ENCODE results near the gene SLC26A5. TPM values are rescaled to one million over a fixed set of nuclear protein-coding genes. Genes with fewer than 3 reads are reported as not detected.
"Not testable (repeated sequence)": the region's sequence is repeated elsewhere in the genome, so short reads cannot be mapped to it uniquely, and the experiment has no call there.

The SLC26A5 gene
- total and polyA plus RNA-seq, 12 donors: not detected

GRCh38 chr7:103413407-103413806, 32.6 kb downstream of the SLC26A5 start:
- no peak for ATAC-seq
- no peaks in the 10 kb centered on the region for H3K4me1 ChIP-seq
- intact Hi-C loops (cut with DNase I): no loop called here
- DNase-seq: no peak
- H3K36me3 ChIP-seq: no peaks in the 10 kb centered on the region
- 64 to 69% methylated on average over 5 of the region's 5 CpGs for WGBS, 2 donors
- H3K27me3 ChIP-seq: peaks cover 0 to 13% (median 8%) of the 10 kb centered on the region in 7 donors
- no peak overlapping the region for H3K4me3 ChIP-seq
- TF ChIP-seq CTCF (IDR thresholded peaks at IDR 0.05): no peak
- no peak overlapping the region for H3K27ac ChIP-seq
- no peaks in the 10 kb centered on the region for H3K9me3 ChIP-seq

- intact Hi-C loops (cut with DNase I): no loop called here
- Histone ChIP-seq H3K27ac (no peak overlapping the region), H3K27me3 (peaks cover 0 to 8% (median 4%) of the 10 kb centered on the region in 7 donors), H3K36me3 (no peaks in the 10 kb centered on the region), H3K9me3 (no peaks in the 10 kb centered on the region), H3K4me3 (no peak overlapping the region), H3K4me1 (no peaks in the 10 kb centered on the region)
- no peak for ATAC-seq
- TF ChIP-seq CTCF (IDR thresholded peaks at IDR 0.05): no peak
- 84 to 100% methylated on average over 1 of the region's 1 CpG for WGBS, 2 donors
- no peak for DNase-seq
Observed at GRCh38 chr7:103412151-103412550, 33.9 kb downstream of the SLC26A5 start.

- not testable (repeated sequence) for DNase-seq, H3K4me1 ChIP-seq, H3K9me3 ChIP-seq, ATAC-seq, H3K36me3 ChIP-seq, H3K27ac ChIP-seq, H3K4me3 ChIP-seq
- intact Hi-C loops (cut with DNase I): loop anchor here in 2 of 10 donors (5.0 kb wide), 1 partner anchor 109 kb away; the partner anchor contains the start of gene PMPCB (in 2 of the 2)
- H3K27me3 ChIP-seq: peaks cover 0 to 23% (median 0%) of the 10 kb centered on the region in 7 donors
- WGBS, 2 donors: 76 to 77% methylated on average over 7 of the region's 7 CpGs
Observed at GRCh38 chr7:103405789-103406613, 40.0 kb downstream of the SLC26A5 start.

GRCh38 chr7:103399687-103400086, 46.3 kb downstream of the SLC26A5 start:
- DNase-seq; H3K27ac ChIP-seq; H3K4me1 ChIP-seq; intact Hi-C loops (cut with DNase I); H3K27me3 ChIP-seq; H3K4me3 ChIP-seq; ATAC-seq; H3K36me3 ChIP-seq; H3K9me3 ChIP-seq: not testable (repeated sequence)

- H3K36me3 ChIP-seq: no peaks in the 10 kb centered on the region
- intact Hi-C loops (cut with DNase I): no loop called here
- H3K4me3 ChIP-seq: no peak overlapping the region
- 36 to 42% methylated on average over 2 of the region's 2 CpGs for WGBS, 2 donors
- no peaks in the 10 kb centered on the region for H3K27me3 ChIP-seq
- no peaks in the 10 kb centered on the region for H3K4me1 ChIP-seq
- DNase-seq (no peak), ATAC-seq (no peak)
- H3K27ac ChIP-seq: no peak overlapping the region
- peaks cover 0 to 9% (median 0%) of the 10 kb centered on the region in 11 donors for H3K9me3 ChIP-seq
- no peak for TF ChIP-seq CTCF (IDR thresholded peaks at IDR 0.05)
Observed at GRCh38 chr7:103398483-103399127, 47.4 kb downstream of the SLC26A5 start.

Data from heart right ventricle (tissue), 16 donors.